ENCODE results near the gene BAHCC1.
A peak's percentile ranks its signal among the peaks of the same experiment; 100 is the strongest.

BAHCC1 gene

DNA sequence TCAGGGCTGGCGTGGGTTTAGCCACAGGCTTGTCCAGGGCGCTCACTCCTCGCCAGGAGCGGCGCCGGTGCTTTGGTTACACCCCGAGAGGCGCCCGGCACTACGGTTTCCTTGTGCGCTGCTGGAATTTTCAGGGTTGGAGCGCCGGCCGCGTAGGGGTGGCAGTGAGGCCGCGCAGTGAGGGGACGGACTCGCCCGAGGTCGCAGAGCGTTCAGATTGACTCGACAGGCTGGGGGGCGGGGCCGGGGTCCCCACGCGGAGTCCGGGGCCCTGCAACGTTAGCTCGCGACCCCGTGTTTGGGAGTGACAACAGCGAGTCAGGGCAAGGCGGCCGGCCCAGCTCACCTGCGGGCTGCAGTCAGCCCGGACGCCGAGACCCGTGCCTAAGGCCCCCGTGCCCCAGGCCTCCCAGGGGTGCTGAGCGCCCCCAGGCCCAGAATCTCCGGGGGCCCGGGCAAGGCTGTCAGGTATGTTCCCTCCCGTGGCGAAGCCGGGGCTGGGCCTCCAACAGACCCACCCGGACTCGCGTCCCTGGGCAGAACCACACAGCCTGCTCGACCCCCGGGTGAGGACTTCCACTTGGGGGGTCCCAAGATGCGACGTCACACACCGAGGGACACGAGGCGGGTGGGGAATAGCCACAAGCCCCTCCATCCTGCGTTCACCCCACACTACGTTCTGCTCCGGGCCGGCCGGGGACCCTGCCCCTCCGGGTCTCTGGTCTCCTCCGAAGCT, 118.7 kb downstream of the BAHCC1 start (continued):
- no peak for TF ChIP-seq ZNF146 (tag by site-specific recombination; IDR thresholded peaks at IDR 0.05)
- no peak; the same call in 1 of the 2 replicates for TF ChIP-seq SCRT1 (tag by site-specific recombination; IDR thresholded peaks at IDR 0.05; ENCODE audit: borderline replicate concordance)
- TF ChIP-seq ZNF174 (tag by site-specific recombination; IDR thresholded peaks at IDR 0.05), result no peak
- no peak for TF ChIP-seq ZNF248 (tag by site-specific recombination; IDR thresholded peaks at IDR 0.05)
- TF ChIP-seq, protein P1, sequence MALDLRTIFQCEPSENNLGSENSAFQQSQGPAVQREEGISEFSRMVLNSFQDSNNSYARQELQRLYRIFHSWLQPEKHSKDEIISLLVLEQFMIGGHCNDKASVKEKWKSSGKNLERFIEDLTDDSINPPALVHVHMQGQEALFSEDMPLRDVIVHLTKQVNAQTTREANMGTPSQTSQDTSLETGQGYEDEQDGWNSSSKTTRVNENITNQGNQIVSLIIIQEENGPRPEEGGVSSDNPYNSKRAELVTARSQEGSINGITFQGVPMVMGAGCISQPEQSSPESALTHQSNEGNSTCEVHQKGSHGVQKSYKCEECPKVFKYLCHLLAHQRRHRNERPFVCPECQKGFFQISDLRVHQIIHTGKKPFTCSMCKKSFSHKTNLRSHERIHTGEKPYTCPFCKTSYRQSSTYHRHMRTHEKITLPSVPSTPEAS (tag by site-specific recombination; IDR thresholded peaks at IDR 0.05), result no peak
- TF ChIP-seq ZIC2 (tag by site-specific recombination; IDR thresholded peaks at IDR 0.05), result peak; percentile 93
- no peak for TF ChIP-seq OVOL3 (tag by site-specific recombination; IDR thresholded peaks at IDR 0.05)
- 0 out of 2 replicates have a peak, but pooled peaks have one; percentile 4 for TF ChIP-seq ZSCAN23 (tag by site-specific recombination; IDR thresholded peaks at IDR 0.05)
- 0 out of 2 replicates have a peak, but pooled peaks have one; percentile 4 for TF ChIP-seq SP7 (tag by site-specific recombination; IDR thresholded peaks at IDR 0.05)
- no peak for TF ChIP-seq ZNF211 (tag by site-specific recombination; IDR thresholded peaks at IDR 0.05; ENCODE audit: low read depth)
- TF ChIP-seq, protein P2, sequence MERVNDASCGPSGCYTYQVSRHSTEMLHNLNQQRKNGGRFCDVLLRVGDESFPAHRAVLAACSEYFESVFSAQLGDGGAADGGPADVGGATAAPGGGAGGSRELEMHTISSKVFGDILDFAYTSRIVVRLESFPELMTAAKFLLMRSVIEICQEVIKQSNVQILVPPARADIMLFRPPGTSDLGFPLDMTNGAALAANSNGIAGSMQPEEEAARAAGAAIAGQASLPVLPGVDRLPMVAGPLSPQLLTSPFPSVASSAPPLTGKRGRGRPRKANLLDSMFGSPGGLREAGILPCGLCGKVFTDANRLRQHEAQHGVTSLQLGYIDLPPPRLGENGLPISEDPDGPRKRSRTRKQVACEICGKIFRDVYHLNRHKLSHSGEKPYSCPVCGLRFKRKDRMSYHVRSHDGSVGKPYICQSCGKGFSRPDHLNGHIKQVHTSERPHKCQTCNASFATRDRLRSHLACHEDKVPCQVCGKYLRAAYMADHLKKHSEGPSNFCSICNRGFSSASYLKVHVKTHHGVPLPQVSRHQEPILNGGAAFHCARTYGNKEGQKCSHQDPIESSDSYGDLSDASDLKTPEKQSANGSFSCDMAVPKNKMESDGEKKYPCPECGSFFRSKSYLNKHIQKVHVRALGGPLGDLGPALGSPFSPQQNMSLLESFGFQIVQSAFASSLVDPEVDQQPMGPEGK (tag by site-specific recombination; IDR thresholded peaks at IDR 0.05), result peak; percentile 98
- no peak for TF ChIP-seq ZNF404 (tag by site-specific recombination; IDR thresholded peaks at IDR 0.05)
- no peak for TF ChIP-seq MEIS1 (CRISPR knock-in tag; IDR thresholded peaks at IDR 0.05; ENCODE audit: borderline replicate concordance)
- no peak for TF ChIP-seq MZF1 (tag by site-specific recombination; IDR thresholded peaks at IDR 0.05; ENCODE audit: borderline replicate concordance)
- TF ChIP-seq ZNF169 (tag by site-specific recombination; IDR thresholded peaks at IDR 0.05), result no peak
- TF ChIP-seq SP2 (tag by site-specific recombination; IDR thresholded peaks at IDR 0.05), result peak; percentile 56
- TF ChIP-seq, protein P3, sequence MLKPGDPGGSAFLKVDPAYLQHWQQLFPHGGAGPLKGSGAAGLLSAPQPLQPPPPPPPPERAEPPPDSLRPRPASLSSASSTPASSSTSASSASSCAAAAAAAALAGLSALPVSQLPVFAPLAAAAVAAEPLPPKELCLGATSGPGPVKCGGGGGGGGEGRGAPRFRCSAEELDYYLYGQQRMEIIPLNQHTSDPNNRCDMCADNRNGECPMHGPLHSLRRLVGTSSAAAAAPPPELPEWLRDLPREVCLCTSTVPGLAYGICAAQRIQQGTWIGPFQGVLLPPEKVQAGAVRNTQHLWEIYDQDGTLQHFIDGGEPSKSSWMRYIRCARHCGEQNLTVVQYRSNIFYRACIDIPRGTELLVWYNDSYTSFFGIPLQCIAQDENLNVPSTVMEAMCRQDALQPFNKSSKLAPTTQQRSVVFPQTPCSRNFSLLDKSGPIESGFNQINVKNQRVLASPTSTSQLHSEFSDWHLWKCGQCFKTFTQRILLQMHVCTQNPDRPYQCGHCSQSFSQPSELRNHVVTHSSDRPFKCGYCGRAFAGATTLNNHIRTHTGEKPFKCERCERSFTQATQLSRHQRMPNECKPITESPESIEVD (tag by site-specific recombination; IDR thresholded peaks at IDR 0.05), result no peak
- TF ChIP-seq KLF1 (tag by site-specific recombination; IDR thresholded peaks at IDR 0.05), result no peak; the same call in none of the 2 replicates
- no peak for TF ChIP-seq ZNF792 (tag by site-specific recombination; IDR thresholded peaks at IDR 0.05)
- TF ChIP-seq, protein P4, sequence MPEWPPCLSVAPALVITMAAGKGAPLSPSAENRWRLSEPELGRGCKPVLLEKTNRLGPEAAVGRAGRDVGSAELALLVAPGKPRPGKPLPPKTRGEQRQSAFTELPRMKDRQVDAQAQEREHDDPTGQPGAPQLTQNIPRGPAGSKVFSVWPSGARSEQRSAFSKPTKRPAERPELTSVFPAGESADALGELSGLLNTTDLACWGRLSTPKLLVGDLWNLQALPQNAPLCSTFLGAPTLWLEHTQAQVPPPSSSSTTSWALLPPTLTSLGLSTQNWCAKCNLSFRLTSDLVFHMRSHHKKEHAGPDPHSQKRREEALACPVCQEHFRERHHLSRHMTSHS (tag by site-specific recombination; IDR thresholded peaks at IDR 0.05), result no peak
- TF ChIP-seq, protein P5, sequence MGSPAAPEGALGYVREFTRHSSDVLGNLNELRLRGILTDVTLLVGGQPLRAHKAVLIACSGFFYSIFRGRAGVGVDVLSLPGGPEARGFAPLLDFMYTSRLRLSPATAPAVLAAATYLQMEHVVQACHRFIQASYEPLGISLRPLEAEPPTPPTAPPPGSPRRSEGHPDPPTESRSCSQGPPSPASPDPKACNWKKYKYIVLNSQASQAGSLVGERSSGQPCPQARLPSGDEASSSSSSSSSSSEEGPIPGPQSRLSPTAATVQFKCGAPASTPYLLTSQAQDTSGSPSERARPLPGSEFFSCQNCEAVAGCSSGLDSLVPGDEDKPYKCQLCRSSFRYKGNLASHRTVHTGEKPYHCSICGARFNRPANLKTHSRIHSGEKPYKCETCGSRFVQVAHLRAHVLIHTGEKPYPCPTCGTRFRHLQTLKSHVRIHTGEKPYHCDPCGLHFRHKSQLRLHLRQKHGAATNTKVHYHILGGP (tag by site-specific recombination; IDR thresholded peaks at IDR 0.05), result no peak
- peak; percentile 37; the same call in 1 of the 2 replicates for TF ChIP-seq ZNF10 (tag by site-specific recombination; IDR thresholded peaks at IDR 0.05)
- TF ChIP-seq, protein P6, sequence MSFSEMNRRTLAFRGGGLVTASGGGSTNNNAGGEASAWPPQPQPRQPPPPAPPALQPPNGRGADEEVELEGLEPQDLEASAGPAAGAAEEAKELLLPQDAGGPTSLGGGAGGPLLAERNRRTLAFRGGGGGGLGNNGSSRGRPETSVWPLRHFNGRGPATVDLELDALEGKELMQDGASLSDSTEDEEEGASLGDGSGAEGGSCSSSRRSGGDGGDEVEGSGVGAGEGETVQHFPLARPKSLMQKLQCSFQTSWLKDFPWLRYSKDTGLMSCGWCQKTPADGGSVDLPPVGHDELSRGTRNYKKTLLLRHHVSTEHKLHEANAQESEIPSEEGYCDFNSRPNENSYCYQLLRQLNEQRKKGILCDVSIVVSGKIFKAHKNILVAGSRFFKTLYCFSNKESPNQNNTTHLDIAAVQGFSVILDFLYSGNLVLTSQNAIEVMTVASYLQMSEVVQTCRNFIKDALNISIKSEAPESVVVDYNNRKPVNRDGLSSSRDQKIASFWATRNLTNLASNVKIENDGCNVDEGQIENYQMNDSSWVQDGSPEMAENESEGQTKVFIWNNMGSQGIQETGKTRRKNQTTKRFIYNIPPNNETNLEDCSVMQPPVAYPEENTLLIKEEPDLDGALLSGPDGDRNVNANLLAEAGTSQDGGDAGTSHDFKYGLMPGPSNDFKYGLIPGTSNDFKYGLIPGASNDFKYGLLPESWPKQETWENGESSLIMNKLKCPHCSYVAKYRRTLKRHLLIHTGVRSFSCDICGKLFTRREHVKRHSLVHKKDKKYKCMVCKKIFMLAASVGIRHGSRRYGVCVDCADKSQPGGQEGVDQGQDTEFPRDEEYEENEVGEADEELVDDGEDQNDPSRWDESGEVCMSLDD (tag by site-specific recombination; IDR thresholded peaks at IDR 0.05), result peak; percentile 99
- TF ChIP-seq, protein P7, sequence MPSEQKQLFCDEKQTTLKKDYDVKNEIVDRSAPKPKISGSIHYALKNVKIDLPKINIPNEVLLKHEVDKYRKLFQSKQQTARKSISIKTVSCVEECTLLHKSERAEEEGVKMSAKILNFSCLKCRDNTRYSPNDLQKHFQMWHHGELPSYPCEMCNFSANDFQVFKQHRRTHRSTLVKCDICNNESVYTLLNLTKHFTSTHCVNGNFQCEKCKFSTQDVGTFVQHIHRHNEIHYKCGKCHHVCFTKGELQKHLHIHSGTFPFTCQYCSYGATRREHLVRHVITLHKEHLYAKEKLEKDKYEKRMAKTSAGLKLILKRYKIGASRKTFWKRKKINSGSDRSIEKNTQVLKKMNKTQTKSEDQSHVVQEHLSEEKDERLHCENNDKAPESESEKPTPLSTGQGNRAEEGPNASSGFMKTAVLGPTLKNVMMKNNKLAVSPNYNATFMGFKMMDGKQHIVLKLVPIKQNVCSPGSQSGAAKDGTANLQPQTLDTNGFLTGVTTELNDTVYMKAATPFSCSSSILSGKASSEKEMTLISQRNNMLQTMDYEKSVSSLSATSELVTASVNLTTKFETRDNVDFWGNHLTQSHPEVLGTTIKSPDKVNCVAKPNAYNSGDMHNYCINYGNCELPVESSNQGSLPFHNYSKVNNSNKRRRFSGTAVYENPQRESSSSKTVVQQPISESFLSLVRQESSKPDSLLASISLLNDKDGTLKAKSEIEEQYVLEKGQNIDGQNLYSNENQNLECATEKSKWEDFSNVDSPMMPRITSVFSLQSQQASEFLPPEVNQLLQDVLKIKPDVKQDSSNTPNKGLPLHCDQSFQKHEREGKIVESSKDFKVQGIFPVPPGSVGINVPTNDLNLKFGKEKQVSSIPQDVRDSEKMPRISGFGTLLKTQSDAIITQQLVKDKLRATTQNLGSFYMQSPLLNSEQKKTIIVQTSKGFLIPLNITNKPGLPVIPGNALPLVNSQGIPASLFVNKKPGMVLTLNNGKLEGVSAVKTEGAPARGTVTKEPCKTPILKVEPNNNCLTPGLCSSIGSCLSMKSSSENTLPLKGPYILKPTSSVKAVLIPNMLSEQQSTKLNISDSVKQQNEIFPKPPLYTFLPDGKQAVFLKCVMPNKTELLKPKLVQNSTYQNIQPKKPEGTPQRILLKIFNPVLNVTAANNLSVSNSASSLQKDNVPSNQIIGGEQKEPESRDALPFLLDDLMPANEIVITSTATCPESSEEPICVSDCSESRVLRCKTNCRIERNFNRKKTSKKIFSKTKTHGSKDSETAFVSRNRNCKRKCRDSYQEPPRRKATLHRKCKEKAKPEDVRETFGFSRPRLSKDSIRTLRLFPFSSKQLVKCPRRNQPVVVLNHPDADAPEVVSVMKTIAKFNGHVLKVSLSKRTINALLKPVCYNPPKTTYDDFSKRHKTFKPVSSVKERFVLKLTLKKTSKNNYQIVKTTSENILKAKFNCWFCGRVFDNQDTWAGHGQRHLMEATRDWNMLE (tag by site-specific recombination; conservative IDR thresholded peaks at IDR 0.05; ENCODE audit: low read depth), result no peak
- TF ChIP-seq ZNF501 (tag by site-specific recombination; IDR thresholded peaks at IDR 0.05), result no peak

All from HEK293 (cell line).